IPS-20b (cell line): ENCODE measurements around the gene HS6ST3.

Source experiments
- H3K27ac ChIP-seq: one replicate; pipeline ENCODE4 v1.5.1; 2013; ENCODE audit warnings: low read length
- H3K27me3 ChIP-seq: 2 replicates; pipeline ENCODE4 v1.6.1; 2013; ENCODE audit warnings: mild to moderate bottlenecking, low read length, inconsistent platforms; ENCODE audit not compliant: insufficient read depth
- H3K36me3 ChIP-seq: 2 replicates; pipeline ENCODE4 v1.6.1; 2013; ENCODE audit warnings: low read depth, mild to moderate bottlenecking, inconsistent platforms, low read length, moderate library complexity; ENCODE audit not compliant: insufficient read depth
- H3K4me1 ChIP-seq: 2 replicates; pipeline ENCODE4 v1.6.1; 2013; ENCODE audit warnings: mild to moderate bottlenecking, control low read depth, inconsistent platforms, low read length, moderate library complexity; ENCODE audit not compliant: insufficient read depth
- H3K4me3 ChIP-seq: 2 replicates; pipeline ENCODE4 v1.5.1; 2013; ENCODE audit warnings: mild to moderate bottlenecking, low read length, inconsistent platforms
- H3K9ac ChIP-seq: 2 replicates; pipeline ENCODE4 v1.6.1; 2013; ENCODE audit warnings: low read depth, mild to moderate bottlenecking, inconsistent platforms, low read length, moderate library complexity
- H3K9me3 ChIP-seq: 2 replicates; pipeline ENCODE4 v1.6.1; 2013; ENCODE audit warnings: mild to moderate bottlenecking, low read depth, low read length, inconsistent platforms; ENCODE audit not compliant: insufficient read depth

The HS6ST3 gene

GRCh38 chr13:96806746-96807145 lies 716.8 kb downstream of the HS6ST3 start:
- H3K27ac ChIP-seq, result no peak overlapping the region
- no peaks in the 10 kb centered on the region; the same call in 1 of the 2 replicates for H3K9me3 ChIP-seq
- H3K27me3 ChIP-seq, result no peaks in the 10 kb centered on the region
- no peak overlapping the region for H3K4me3 ChIP-seq
- H3K4me1 ChIP-seq, result no peaks in the 10 kb centered on the region
- H3K9ac ChIP-seq, result no peak overlapping the region
- no peaks in the 10 kb centered on the region for H3K36me3 ChIP-seq

- Histone ChIP-seq H3K4me3 (no peak overlapping the region), H3K36me3 (no peaks in the 10 kb centered on the region), H3K27me3 (no peaks in the 10 kb centered on the region), H3K4me1 (no peaks in the 10 kb centered on the region), H3K9me3 (no peaks in the 10 kb centered on the region; the same call in none of the 2 replicates), H3K9ac (no peak overlapping the region), H3K27ac (no peak overlapping the region)
These were observed 719.6 kb downstream of the HS6ST3 start for GRCh38 chr13:96809366-96810096.

- H3K27me3 ChIP-seq, result no peaks in the 10 kb centered on the region
- H3K4me3 ChIP-seq, result no peak overlapping the region
- no peak overlapping the region for H3K9ac ChIP-seq
- H3K27ac ChIP-seq, result no peak overlapping the region
- H3K36me3 ChIP-seq, result no peaks in the 10 kb centered on the region
- no peaks in the 10 kb centered on the region; the same call in none of the 2 replicates for H3K9me3 ChIP-seq
- no peaks in the 10 kb centered on the region for H3K4me1 ChIP-seq
These were observed 720.2 kb downstream of the HS6ST3 start for GRCh38 chr13:96810104-96810503.

- Histone ChIP-seq H3K36me3 (no peaks in the 10 kb centered on the region), H3K4me3 (no peak overlapping the region), H3K27me3 (no peaks in the 10 kb centered on the region), H3K27ac (no peak overlapping the region), H3K9ac (no peak overlapping the region), H3K9me3 (no peaks in the 10 kb centered on the region; the same call in none of the 2 replicates), H3K4me1 (no peaks in the 10 kb centered on the region)
These were observed 721.1 kb downstream of the HS6ST3 start for GRCh38 chr13:96811049-96811448.

- H3K36me3 ChIP-seq, result no peaks in the 10 kb centered on the region
- no peaks in the 10 kb centered on the region; the same call in 1 of the 2 replicates for H3K9me3 ChIP-seq
- no peak overlapping the region for H3K4me3 ChIP-seq
- H3K27me3 ChIP-seq, result no peaks in the 10 kb centered on the region
- no peak overlapping the region for H3K9ac ChIP-seq
- peaks cover 8% of the 10 kb centered on the region; the same call in 1 of the 2 replicates for H3K4me1 ChIP-seq
- no peak overlapping the region for H3K27ac ChIP-seq
These were observed 726.4 kb downstream of the HS6ST3 start for GRCh38 chr13:96816261-96816660.

GRCh38 chr13:96816874-96817273 lies 727.0 kb downstream of the HS6ST3 start:
- Histone ChIP-seq H3K9me3 (no peaks in the 10 kb centered on the region; the same call in 1 of the 2 replicates), H3K9ac (no peak overlapping the region), H3K27ac (no peak overlapping the region), H3K36me3 (no peaks in the 10 kb centered on the region), H3K4me1 (peaks cover 8% of the 10 kb centered on the region; the same call in 1 of the 2 replicates), H3K4me3 (no peak overlapping the region), H3K27me3 (no peaks in the 10 kb centered on the region)

GRCh38 chr13:96817336-96817941 lies 727.5 kb downstream of the HS6ST3 start:
- Histone ChIP-seq H3K9ac (peak overlapping the region; percentile 17; the same call in 1 of the 2 replicates), H3K9me3 (no peaks in the 10 kb centered on the region; the same call in 1 of the 2 replicates), H3K27ac (no peak overlapping the region), H3K27me3 (no peaks in the 10 kb centered on the region), H3K4me1 (peaks cover 8% of the 10 kb centered on the region; the same call in 1 of the 2 replicates), H3K36me3 (no peaks in the 10 kb centered on the region), H3K4me3 (no peak overlapping the region)

- no peak overlapping the region for H3K27ac ChIP-seq
- no peak overlapping the region for H3K9ac ChIP-seq
These were observed 729.5 kb downstream of the HS6ST3 start for GRCh38 chr13:96819375-96819774.

GRCh38 chr13:96821381-96821780 lies 731.5 kb downstream of the HS6ST3 start:
- H3K36me3 ChIP-seq, result no peaks in the 10 kb centered on the region
- no peaks in the 10 kb centered on the region for H3K9me3 ChIP-seq
- H3K27me3 ChIP-seq, result no peaks in the 10 kb centered on the region
- no peak overlapping the region for H3K4me3 ChIP-seq
- no peak overlapping the region for H3K9ac ChIP-seq
- peaks cover 8% of the 10 kb centered on the region; the same call in 1 of the 2 replicates for H3K4me1 ChIP-seq
- no peak overlapping the region for H3K27ac ChIP-seq

More at GRCh38 chr13:96819375-96819774, 729.5 kb downstream of the HS6ST3 start:
- no peaks in the 10 kb centered on the region for H3K9me3 ChIP-seq
- no peak overlapping the region for H3K4me3 ChIP-seq
- peaks cover 8% of the 10 kb centered on the region; the same call in 1 of the 2 replicates for H3K4me1 ChIP-seq
- H3K27me3 ChIP-seq, result no peaks in the 10 kb centered on the region
- no peaks in the 10 kb centered on the region for H3K36me3 ChIP-seq

- Histone ChIP-seq H3K36me3 (no peaks in the 10 kb centered on the region), H3K4me3 (no peak overlapping the region), H3K27ac (no peak overlapping the region)
These were observed 732.1 kb downstream of the HS6ST3 start for GRCh38 chr13:96821971-96822370.

GRCh38 chr13:96822895-96823294 lies 733.0 kb downstream of the HS6ST3 start:
- H3K36me3 ChIP-seq, result no peaks in the 10 kb centered on the region
- no peaks in the 10 kb centered on the region for H3K4me1 ChIP-seq
- no peak overlapping the region for H3K9ac ChIP-seq
- H3K9me3 ChIP-seq, result no peaks in the 10 kb centered on the region
- no peak overlapping the region for H3K4me3 ChIP-seq
- H3K27me3 ChIP-seq, result no peaks in the 10 kb centered on the region
- no peak overlapping the region for H3K27ac ChIP-seq

More at GRCh38 chr13:96821971-96822370, 732.1 kb downstream of the HS6ST3 start:
- H3K9ac ChIP-seq, result no peak overlapping the region
- no peaks in the 10 kb centered on the region for H3K27me3 ChIP-seq
- peaks cover 2% of the 10 kb centered on the region; the same call in 1 of the 2 replicates for H3K4me1 ChIP-seq
- H3K9me3 ChIP-seq, result no peaks in the 10 kb centered on the region

- Histone ChIP-seq H3K27ac (no peak overlapping the region), H3K9ac (no peak overlapping the region), H3K9me3 (no peaks in the 10 kb centered on the region), H3K36me3 (no peaks in the 10 kb centered on the region), H3K27me3 (no peaks in the 10 kb centered on the region), H3K4me1 (no peaks in the 10 kb centered on the region), H3K4me3 (no peak overlapping the region)
These were observed 734.2 kb downstream of the HS6ST3 start for GRCh38 chr13:96824140-96824539.
